Inferior parietal cortex (tissue), 1 donor: Measurements from ENCODE around the gene REG4.

Source experiments
- DNase-seq: peaks from one replicate; pipeline ENCODE4 v3.0.0-alpha.2; 2016; ENCODE audit errors: extremely low spot score

Gene REG4

GRCh38 chr1:119781434-119782210 lies 29.6 kb downstream of the REG4 start:
- DNase-seq, result no peak

GRCh38 chr1:119779869-119780356 lies 31.3 kb downstream of the REG4 start:
- DNase-seq, result no peak

GRCh38 chr1:119778886-119779560 lies 32.2 kb downstream of the REG4 start:
- DNase-seq, result no peak

DNA sequence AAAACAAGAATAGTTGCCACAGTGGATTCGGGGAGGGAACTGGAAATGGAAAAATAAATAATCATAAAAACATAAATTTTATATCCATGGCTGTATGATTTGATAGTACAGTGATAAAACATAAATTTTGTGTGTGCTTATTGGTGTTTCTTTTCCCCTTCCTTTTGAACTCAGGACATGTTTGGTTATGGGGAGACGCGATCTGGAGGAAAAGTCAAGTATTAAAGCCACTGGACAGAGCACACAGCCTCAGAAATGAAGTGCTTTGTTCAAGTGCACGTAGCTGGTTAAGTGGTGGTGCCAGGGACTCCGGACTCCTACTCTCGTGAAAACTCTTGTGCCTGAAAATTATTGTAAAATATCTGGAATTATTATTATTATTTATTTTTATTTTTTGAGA lies 32.9 kb downstream of the REG4 start:
- DNase-seq, result no peak

- DNase-seq, result no peak
These were observed 36.3 kb downstream of the REG4 start for GRCh38 chr1:119774746-119775490.

- DNase-seq, result no peak
These were observed 37.5 kb downstream of the REG4 start for GRCh38 chr1:119773711-119774241.

GRCh38 chr1:119772298-119772697 lies 39.0 kb downstream of the REG4 start:
- DNase-seq, result no peak

GRCh38 chr1:119771770-119772169 lies 39.5 kb downstream of the REG4 start:
- no peak for DNase-seq

DNA sequence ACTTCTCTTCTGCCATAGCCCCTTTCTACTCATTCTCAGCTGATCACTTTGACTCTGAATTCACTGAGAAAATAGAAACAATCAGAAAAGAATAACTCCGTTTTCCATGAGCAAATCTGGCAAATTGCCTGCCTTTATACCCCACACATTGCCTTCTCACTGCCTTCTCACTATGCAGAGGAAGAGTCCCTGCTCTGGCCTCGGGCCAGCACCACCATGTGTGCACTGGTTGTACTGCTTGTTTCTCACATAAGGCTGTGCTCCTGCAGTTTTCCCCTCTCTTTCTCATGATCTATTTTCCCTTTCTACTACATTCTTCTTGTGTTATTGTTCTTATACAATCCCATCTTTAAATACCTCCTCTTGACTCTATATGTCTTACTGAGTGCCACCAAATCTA lies 40.2 kb downstream of the REG4 start:
- DNase-seq, result no peak

GRCh38 chr1:119768778-119769177 lies 42.5 kb downstream of the REG4 start, which contains the start of gene HMGCS2:
HMGCS2 (minus strand) TSS chr1:119768905; CDS start chr1:119768844, 61 bp downstream.
- DNase-seq, result no peak

- DNase-seq, result no peak
These were observed 43.8 kb downstream of the REG4 start for GRCh38 chr1:119767486-119767885.

DNA sequence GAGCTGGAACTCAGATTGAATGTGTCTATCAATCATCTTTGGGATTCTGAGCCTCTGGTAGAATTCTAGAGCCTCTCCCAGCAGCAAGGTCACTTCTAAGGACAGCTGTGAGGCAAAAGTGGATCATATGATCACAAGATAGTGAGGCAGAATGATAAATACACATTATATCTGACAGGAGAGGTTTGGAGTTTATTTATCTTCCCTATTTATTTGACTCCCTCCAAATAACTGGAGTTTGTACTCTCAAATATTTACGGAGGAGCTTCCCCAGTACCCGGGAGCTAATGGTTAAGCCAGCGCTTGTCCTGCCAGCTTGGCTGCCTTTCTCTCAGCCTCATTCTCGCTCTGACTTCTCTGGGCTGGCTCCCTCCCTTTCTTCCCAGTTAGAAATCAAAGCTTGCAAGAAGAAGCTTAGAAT lies 44.9 kb downstream of the REG4 start:
- peak; percentile 36 for DNase-seq

GRCh38 chr1:119764220-119764619 lies 47.0 kb downstream of the REG4 start:
- no peak for DNase-seq

- no peak for DNase-seq
These were observed 48.3 kb downstream of the REG4 start for GRCh38 chr1:119762953-119763352.

DNA sequence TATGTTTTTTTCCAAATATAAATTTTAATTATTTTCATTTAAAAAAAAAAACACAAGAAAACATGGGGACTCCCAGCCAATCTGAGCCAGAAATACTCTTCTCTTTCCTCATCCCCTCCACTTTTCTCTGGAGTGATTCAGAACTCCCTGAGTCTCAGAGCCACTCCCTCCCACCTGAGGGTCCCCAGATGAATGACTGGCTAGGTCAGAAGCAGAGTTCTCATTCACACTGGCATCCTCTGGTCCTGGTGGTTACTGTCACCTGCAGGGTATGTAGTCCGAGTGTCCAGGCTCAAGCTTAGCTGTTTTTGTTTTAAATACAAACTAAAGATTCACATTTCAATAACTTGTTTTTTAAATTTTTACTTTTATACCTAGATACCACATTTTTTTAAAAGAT lies 48.9 kb downstream of the REG4 start:
- DNase-seq, result no peak

DNA sequence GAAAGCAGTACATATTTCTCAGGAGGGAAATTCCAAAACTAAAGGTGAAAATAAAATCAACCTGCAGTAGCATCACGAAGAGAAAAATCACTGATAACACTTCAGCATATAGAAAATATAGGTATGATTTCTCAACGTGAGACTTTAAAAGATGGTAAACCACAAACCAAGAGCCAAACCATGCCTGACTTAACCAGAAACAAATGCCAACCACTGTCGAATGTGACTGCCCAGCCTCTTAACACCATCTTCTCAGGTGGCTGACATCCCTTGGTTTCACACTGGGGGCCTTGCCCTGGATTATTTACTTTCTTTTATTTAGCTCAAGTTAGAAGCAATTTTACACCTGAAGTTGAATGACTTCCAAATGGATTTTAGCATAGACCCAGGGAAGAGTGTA lies 52.7 kb downstream of the REG4 start:
- DNase-seq, result no peak

DNA sequence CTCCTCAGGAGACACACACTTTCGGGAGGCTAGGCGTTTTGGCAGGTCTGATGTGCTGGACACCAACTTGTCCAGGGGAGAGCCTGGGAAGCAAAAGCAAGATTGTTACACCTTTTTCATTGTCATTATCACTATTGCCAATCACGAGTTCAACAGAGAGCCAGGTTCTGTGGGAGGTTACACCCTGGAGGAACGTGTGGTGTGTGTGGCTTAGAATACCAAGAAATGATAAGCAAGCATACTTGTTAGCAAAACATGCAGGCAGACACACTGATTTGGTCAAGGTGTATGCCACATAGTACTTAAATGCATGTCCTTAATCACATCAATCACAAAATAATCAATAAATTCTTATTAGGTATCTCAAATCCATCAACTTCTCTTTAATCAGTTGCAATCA lies 58.7 kb downstream of the REG4 start:
- DNase-seq, result no peak

- no peak for DNase-seq
These were observed 63.2 kb downstream of the REG4 start for GRCh38 chr1:119748040-119748439.

- no peak for DNase-seq
These were observed 63.8 kb downstream of the REG4 start for GRCh38 chr1:119747451-119747850.

- DNase-seq, result no peak
These were observed 66.2 kb downstream of the REG4 start for GRCh38 chr1:119745034-119745433.

DNA sequence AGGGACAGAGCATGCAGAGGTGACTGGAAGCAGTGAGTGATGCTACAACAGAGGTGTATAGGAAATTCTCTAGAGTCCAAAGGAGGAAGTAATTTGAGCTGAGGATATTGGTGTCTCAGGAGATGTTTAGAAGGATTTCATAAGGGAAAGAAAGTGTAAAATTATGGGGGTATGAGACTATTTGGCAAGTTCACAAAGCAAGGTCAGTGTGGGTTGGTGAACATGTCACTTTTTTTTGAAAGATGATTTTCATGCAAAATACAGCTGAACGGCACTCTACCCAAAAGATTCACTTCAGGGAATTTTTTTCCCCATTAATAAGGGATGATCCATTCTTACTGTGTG lies 66.7 kb downstream of the REG4 start:
- no peak for DNase-seq
